Measurements from ENCODE around the gene PCK2. TPM values are rescaled to one million over a fixed set of nuclear protein-coding genes. Genes with fewer than 3 reads are reported as not detected.
A peak's percentile ranks its signal among the peaks of the same experiment; 100 is the strongest.

The PCK2 gene
- total and polyA plus RNA-seq, 2 of the 13 experiments (the other 11 are each of a cell fraction or from before 2014, with no cell fraction given), result 129 to 272 TPM

GRCh38 chr14:24146453-24146977, 52.4 kb downstream of the PCK2 start, which contains the start of gene PSME2 (continued):
- TF ChIP-seq, protein P1, sequence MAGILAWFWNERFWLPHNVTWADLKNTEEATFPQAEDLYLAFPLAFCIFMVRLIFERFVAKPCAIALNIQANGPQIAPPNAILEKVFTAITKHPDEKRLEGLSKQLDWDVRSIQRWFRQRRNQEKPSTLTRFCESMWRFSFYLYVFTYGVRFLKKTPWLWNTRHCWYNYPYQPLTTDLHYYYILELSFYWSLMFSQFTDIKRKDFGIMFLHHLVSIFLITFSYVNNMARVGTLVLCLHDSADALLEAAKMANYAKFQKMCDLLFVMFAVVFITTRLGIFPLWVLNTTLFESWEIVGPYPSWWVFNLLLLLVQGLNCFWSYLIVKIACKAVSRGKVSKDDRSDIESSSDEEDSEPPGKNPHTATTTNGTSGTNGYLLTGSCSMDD (CRISPR knock-in tag; IDR thresholded peaks at IDR 0.05), result no peak
- TF ChIP-seq ZNF441 (CRISPR knock-in tag; IDR thresholded peaks at IDR 0.05; ENCODE audit: borderline replicate concordance) (peak; percentile 85), ZNF101 (CRISPR knock-in tag; IDR thresholded peaks at IDR 0.05; ENCODE audit: borderline replicate concordance, low read depth) (no peak), ZNF350 (CRISPR knock-in tag; IDR thresholded peaks at IDR 0.05; ENCODE audit: borderline replicate concordance, low read depth) (peak; percentile 98; the same call in 1 of the 2 replicates), NCOA2 (CRISPR knock-in tag; IDR thresholded peaks at IDR 0.05) (no peak; the same call in 1 of the 2 replicates), ETS1 (CRISPR knock-in tag; IDR thresholded peaks at IDR 0.05) (no peak), SRSF9 (IDR thresholded peaks at IDR 0.05; ENCODE audit: borderline replicate concordance, insufficient read depth, low read depth, low read length, poor library complexity, severe bottlenecking) (no peak), ZNF282 (IDR thresholded peaks at IDR 0.05; ENCODE audit: partially characterized antibody) (no peak), ARNTL (CRISPR knock-in tag; IDR thresholded peaks at IDR 0.05) (no peak; the same call in 1 of the 2 replicates), NFKB2 (CRISPR knock-in tag; IDR thresholded peaks at IDR 0.05; ENCODE audit: borderline replicate concordance) (peak; percentile 83; the same call in 1 of the 2 replicates), ZBTB1 (CRISPR knock-in tag; IDR thresholded peaks at IDR 0.05; ENCODE audit: borderline replicate concordance) (peak; percentile 65; the same call in 1 of the 2 replicates), ZNF207 (IDR thresholded peaks at IDR 0.05; ENCODE audit: borderline replicate concordance) (no peak), HBP1 (CRISPR knock-in tag; IDR thresholded peaks at IDR 0.05; ENCODE audit: low read depth) (peak; percentile 45; the same call in 1 of the 2 replicates), FOXK1 (CRISPR knock-in tag; IDR thresholded peaks at IDR 0.05; ENCODE audit: borderline replicate concordance, low read depth) (peak; percentile 67; the same call in 1 of the 2 replicates), THAP9 (CRISPR knock-in tag; IDR thresholded peaks at IDR 0.05; ENCODE audit: borderline replicate concordance) (peak; percentile 89; the same call in 1 of the 2 replicates), NFE2L1 (CRISPR knock-in tag; IDR thresholded peaks at IDR 0.05; ENCODE audit: borderline replicate concordance) (no peak), ESRRA (CRISPR knock-in tag; IDR thresholded peaks at IDR 0.05; ENCODE audit: low read depth) (peak; percentile 66), PHF5A (CRISPR knock-in tag; IDR thresholded peaks at IDR 0.05; ENCODE audit: low read depth, unreplicated experiment) (peak; percentile 91)
- TF ChIP-seq, protein P2, sequence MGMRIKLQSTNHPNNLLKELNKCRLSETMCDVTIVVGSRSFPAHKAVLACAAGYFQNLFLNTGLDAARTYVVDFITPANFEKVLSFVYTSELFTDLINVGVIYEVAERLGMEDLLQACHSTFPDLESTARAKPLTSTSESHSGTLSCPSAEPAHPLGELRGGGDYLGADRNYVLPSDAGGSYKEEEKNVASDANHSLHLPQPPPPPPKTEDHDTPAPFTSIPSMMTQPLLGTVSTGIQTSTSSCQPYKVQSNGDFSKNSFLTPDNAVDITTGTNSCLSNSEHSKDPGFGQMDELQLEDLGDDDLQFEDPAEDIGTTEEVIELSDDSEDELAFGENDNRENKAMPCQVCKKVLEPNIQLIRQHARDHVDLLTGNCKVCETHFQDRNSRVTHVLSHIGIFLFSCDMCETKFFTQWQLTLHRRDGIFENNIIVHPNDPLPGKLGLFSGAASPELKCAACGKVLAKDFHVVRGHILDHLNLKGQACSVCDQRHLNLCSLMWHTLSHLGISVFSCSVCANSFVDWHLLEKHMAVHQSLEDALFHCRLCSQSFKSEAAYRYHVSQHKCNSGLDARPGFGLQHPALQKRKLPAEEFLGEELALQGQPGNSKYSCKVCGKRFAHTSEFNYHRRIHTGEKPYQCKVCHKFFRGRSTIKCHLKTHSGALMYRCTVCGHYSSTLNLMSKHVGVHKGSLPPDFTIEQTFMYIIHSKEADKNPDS (CRISPR knock-in tag; IDR thresholded peaks at IDR 0.05), result no peak
